ENCODE results near the gene TSSK2. TPM values are rescaled to one million over a fixed set of nuclear protein-coding genes. Genes with fewer than 3 reads are reported as not detected.
A peak's percentile ranks its signal among the peaks of the same experiment; 100 is the strongest.

Gene TSSK2
- total and polyA plus RNA-seq, 2 of the 8 experiments (the other 6 are each of a cell fraction or from before 2014, with no cell fraction given), result not detected

DNA sequence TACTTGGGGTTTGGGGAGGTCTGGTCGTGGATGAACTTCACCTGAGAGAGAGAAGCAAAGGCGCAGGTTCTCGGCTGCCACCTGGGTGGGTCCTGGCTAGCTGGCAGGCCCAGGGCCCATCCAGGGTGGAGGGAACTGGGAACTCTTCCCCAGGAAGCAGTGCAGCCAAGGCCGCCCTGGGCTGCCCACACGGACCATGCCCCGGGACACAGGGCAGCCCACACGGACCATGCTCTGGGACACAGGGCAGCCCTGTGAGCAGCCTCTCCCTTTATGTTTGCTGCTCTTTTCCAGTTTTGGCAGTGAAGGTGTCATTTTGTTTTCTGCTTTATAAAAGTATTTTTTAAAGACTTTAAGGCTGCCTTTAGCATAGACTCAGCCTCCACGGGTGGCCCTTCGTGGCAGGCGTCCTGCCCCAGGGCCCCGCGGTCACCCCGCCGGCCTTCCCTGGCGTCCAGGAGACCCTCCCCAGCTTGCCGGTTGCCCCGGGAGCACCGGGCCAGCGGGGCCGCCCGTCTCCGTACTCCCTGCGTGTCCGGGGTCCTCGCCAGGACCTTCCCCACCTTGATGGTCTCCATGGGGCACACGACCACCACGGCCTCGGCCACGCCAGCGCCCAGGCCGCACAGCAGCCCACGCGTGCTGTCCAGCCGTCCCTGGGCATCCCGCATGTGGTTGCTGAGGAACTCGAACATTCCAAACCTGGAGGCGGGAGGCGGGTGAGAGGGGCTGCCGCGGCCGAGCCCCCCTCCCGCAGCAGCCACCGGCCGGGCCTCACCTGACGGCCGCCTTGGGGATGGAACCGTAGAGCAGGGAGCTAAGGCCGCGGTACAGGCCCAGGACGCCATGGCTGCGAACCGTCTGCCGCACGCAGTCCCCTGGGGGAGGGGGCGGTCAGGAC lies 46.3 kb downstream of the TSSK2 start:
- H3K4me3 ChIP-seq (ENCODE audit: extremely low read depth in 1 of 4, insufficient read depth in 2 of 4, low read depth in 3 of 4, low read length in 4 of 4), result peak overlapping the region; percentile 52 to 93 (median 68)
- H2BK5ac ChIP-seq (ENCODE audit: low read depth, low read length), result peak overlapping the region; percentile 81; the same call in 1 of the 2 replicates
- peak overlapping the region; percentile 83 for H4K91ac ChIP-seq (replicated peaks; ENCODE audit: insufficient read length, low read length)
- H3K4ac ChIP-seq (replicated peaks; ENCODE audit: insufficient read length, low read depth, low read length), result no peak overlapping the region
- H2AFZ ChIP-seq (ENCODE audit: low read length), result no peak overlapping the region
- no peak overlapping the region for H2BK15ac ChIP-seq (ENCODE audit: low read length)
- no peak overlapping the region for H2BK20ac ChIP-seq (ENCODE audit: low read length)
- H3K14ac ChIP-seq (ENCODE audit: insufficient read length), result no peak overlapping the region
- H3K79me1 ChIP-seq (ENCODE audit: low read depth, low read length), result peaks cover 14% of the 10 kb centered on the region
- H4K8ac ChIP-seq (ENCODE audit: extremely low read depth, insufficient read depth, low read length), result peak overlapping the region; percentile 77
- H3K27ac ChIP-seq (ENCODE audit: low read depth, low read length), result 0 out of 2 replicates have a peak overlapping the region, but pooled peaks have one; percentile 74
- no peak overlapping the region for H3K23ac ChIP-seq (ENCODE audit: insufficient read length)
- H3K4me2 ChIP-seq (ENCODE audit: insufficient read depth in 1 of 2, low read depth in 2 of 2, low read length in 2 of 2), result peak overlapping the region; percentile 35 to 87
- H3K79me2 ChIP-seq (ENCODE audit: control insufficient read depth in 1 of 2, insufficient read depth in 2 of 2, low read length in 2 of 2), result peaks cover 2 to 23% of the 10 kb centered on the region in 2 experiments; a peak in 3 of 4 replicates
- no peak overlapping the region for H2BK120ac ChIP-seq (replicated peaks; ENCODE audit: low read depth, low read length)
- no peak for TF ChIP-seq TAF7 (optimal IDR thresholded peaks at IDR 0.05; ENCODE audit: borderline replicate concordance, low read depth, low read length)
- TF ChIP-seq KDM1A (IDR thresholded peaks at IDR 0.05; ENCODE audit: borderline replicate concordance, low read length), result no peak
- no peak for TF ChIP-seq CHD1 (IDR thresholded peaks at IDR 0.05; ENCODE audit: low read depth, low read length)
- no peak for TF ChIP-seq CHD2 (IDR thresholded peaks at IDR 0.05; ENCODE audit: low read length)
- no peak for TF ChIP-seq SIX5 (IDR thresholded peaks at IDR 0.05; ENCODE audit: low read depth, low read length)
- no peak for TF ChIP-seq ZNF274 (IDR thresholded peaks at IDR 0.05; ENCODE audit: borderline replicate concordance, extremely low read depth, low read length)
- TF ChIP-seq JUND (IDR thresholded peaks at IDR 0.05; ENCODE audit: low read length), result no peak
- 0 out of 2 replicates have a peak, but pooled peaks have one; percentile 12 for TF ChIP-seq POLR2AphosphoS5 (IDR thresholded peaks at IDR 0.05; ENCODE audit: low read depth, low read length)
- TF ChIP-seq SIN3A (conservative IDR thresholded peaks at IDR 0.05 in 1 of 2, IDR thresholded peaks at IDR 0.05 in 1 of 2; ENCODE audit: low read depth in 1 of 2, low read length in 2 of 2), result 0 out of 4 replicates have a peak, but pooled peaks of 1 of the 2 experiments have one; percentile 10
- peak overlapping the region; percentile 6 for H4K5ac ChIP-seq (ENCODE audit: insufficient read length, low read depth, low read length)
- H3K27me3 ChIP-seq (replicated peaks in 1 of 4; ENCODE audit: control insufficient read depth in 3 of 4, extremely low read depth in 1 of 4, insufficient read depth in 3 of 4, low read length in 3 of 4), result no peaks in the 10 kb centered on the region
- H3K4me1 ChIP-seq (replicated peaks in 1 of 4; ENCODE audit: control insufficient read depth in 3 of 4, insufficient read depth in 4 of 4, low read length in 3 of 4), result peaks cover 0 to 43% (median 28%) of the 10 kb centered on the region in 4 experiments; a peak in 6 of 7 replicates
- peaks cover 4 to 32% of the 10 kb centered on the region in 2 experiments for H4K20me1 ChIP-seq (replicated peaks in 1 of 2; ENCODE audit: control insufficient read depth in 1 of 2, insufficient read depth in 2 of 2, low read length in 2 of 2)
- no peaks in the 10 kb centered on the region for H3K9me3 ChIP-seq (ENCODE audit: insufficient read depth in 2 of 2, low read depth in 1 of 2, low read length in 1 of 2)
- H3K36me3 ChIP-seq (ENCODE audit: control insufficient read depth in 2 of 4, insufficient read depth in 4 of 4, low read length in 3 of 4), result peaks cover 0 to 9% (median 0%) of the 10 kb centered on the region in 4 experiments; a peak in 2 of 8 replicates
- ChIA-PET CTCF (ENCODE audit: partially characterized antibody) (interaction anchor here (0.6 to 2.0 kb wide), 4 partner anchors 17 to 47 kb away, joined by 3 to 5 read pairs (median 4); no protein-coding TSS in a partner anchor), POLR2A (ENCODE audit: partially characterized antibody) (interaction anchor here (0.6 to 3.1 kb wide), 7 partner anchors 7 to 302 kb away, joined by 3 to 11 read pairs (median 5); partner anchors contain the start of genes HIRA, MRPL40 and UFD1)
- peaks cover 9% of the 10 kb centered on the region for H3K23me2 ChIP-seq (ENCODE audit: low read depth, low read length)
- peak overlapping the region; percentile 78; the same call in 1 of the 2 replicates for H3K18ac ChIP-seq (ENCODE audit: extremely low read depth, low read length)
- FAIRE-seq (no peak), DNase-seq (ENCODE audit: low read depth in 1 of 2, low spot score in 2 of 2) (no peak)
- H2AK5ac ChIP-seq (ENCODE audit: low read depth, low read length), result no peak overlapping the region
- H3K9ac ChIP-seq (replicated peaks in 1 of 4; ENCODE audit: extremely low read depth in 1 of 4, low read depth in 3 of 4, low read length in 3 of 4), result peak overlapping the region; percentile 10 to 66 (median 57); a peak in 5 of 7 replicates
- no peak overlapping the region for H2BK12ac ChIP-seq (ENCODE audit: low read depth, low read length)
- WGBS, 2 experiments (ENCODE audit: extremely low coverage in 1 of 2, insufficient coverage in 1 of 2, insufficient read length in 1 of 2, insufficient replicate concordance in 2 of 2, low coverage in 1 of 2, low lambda C conversion rate in 2 of 2, missing lambda C conversion rate in 1 of 2), result 53% methylated on average over 38 of the region's 55 CpGs; no CpG with 5 or more reads in 1 of the 2 experiments
- no peak overlapping the region for H3K56ac ChIP-seq (replicated peaks; ENCODE audit: insufficient read length, low read depth, low read length)

Measured in H1 (cell line).